Measurements from ENCODE around the gene MIER2.

GRCh38 chr19:291561-292280 is 52.9 kb downstream of the MIER2 start:
- TF ChIP-seq CTCF (conservative IDR thresholded peaks at IDR 0.05): no peak
- TF ChIP-seq ZFX (IDR thresholded peaks at IDR 0.05): no peak
